Ovary (tissue), 3 donors: ENCODE measurements around the gene SMARCAL1.

ENCODE experiments used
- CTCF ChIP-seq, 3 donors: fragments of 450-650 bp in 2 of 3; fragments of 200-600 bp in 1 of 3; IDR thresholded peaks; one replicate each; pipeline versions ENCODE4 v1.5.1 to v1.8.0; 2016 to 2022; ENCODE audit warnings: antibody characterized with exemption in 3 of 3, mild to moderate bottlenecking in 1 of 3
- POLR2A ChIP-seq: fragments of 450-650 bp; IDR thresholded peaks from one replicate; pipeline ENCODE4 v1.6.1; 2017; ENCODE audit warnings: antibody characterized with exemption, mild to moderate bottlenecking, moderate library complexity
- donor health status: DM: no; HTN: no; CAD: no.

- TF ChIP-seq CTCF (IDR thresholded peaks at IDR 0.05) (no peak), POLR2A (no peak)
Observed at GRCh38 chr2:216447293-216447692, 35.0 kb downstream of the SMARCAL1 start.
